Endothelial cell of umbilical vein (primary cell): ENCODE data around the gene PPP1R13B. TPM values are rescaled to one million over a fixed set of nuclear protein-coding genes. Genes with fewer than 3 reads are reported as not detected.

ENCODE experiments used
- BruUV-seq: library from RNA; stranded (reverse); fragments of 400-500 nt; replicated peaks from 2 replicates; lab custom pipeline; 2021; lab: Mats Ljungman, UMichigan
- CTCF ChIA-PET: fragments of 300-600, 350-600 bp; sonication (Branson Sonifier 250); formaldehyde crosslinking; loops from one replicate; lab custom pipeline; 2021; ENCODE audit warnings: antibody characterized with exemption, inconsistent platforms; lab: Charles Lee
- POLR2A ChIA-PET: fragments of 300-600, 350-600 bp; sonication (Branson Sonifier 250); formaldehyde crosslinking; loops from one replicate; lab custom pipeline; 2021; ENCODE audit warnings: antibody characterized with exemption, inconsistent platforms; lab: Charles Lee
- DNase-seq: peaks from one replicate; pipeline ENCODE4 v3.0.0-alpha.2; 2011; ENCODE audit warnings: low read depth, low spot score
- FAIRE-seq: peaks from 2 replicates; lab custom pipeline; 2011; peaks lifted over from hg19 to GRCh38; lab: Jason Lieb, UNC
- H2AFZ ChIP-seq: 2 replicates; pipeline ENCODE4 v1.6.0; 2012; ENCODE audit warnings: low read depth, low read length, control low read depth, inconsistent platforms
- H3K27ac ChIP-seq: 2 replicates; pipeline ENCODE4 v1.5.1; 2011; ENCODE audit warnings: low read depth, mild to moderate bottlenecking, control low read depth, low read length, moderate library complexity; ENCODE audit not compliant: insufficient read depth
- H3K27me3 ChIP-seq, 2 experiments: 2 replicates each; pipeline versions ENCODE4 v1.6.0 to v1.6.1; 2011; ENCODE audit warnings: low read length in 2 of 2, mixed read lengths in 1 of 2; ENCODE audit not compliant: control insufficient read depth in 2 of 2, insufficient read depth in 2 of 2
- H3K36me3 ChIP-seq, 2 experiments: 2 replicates in 1 of 2; 3 replicates in 1 of 2; pipeline ENCODE4 v1.5.1; 2011; ENCODE audit warnings: low read length in 2 of 2, mild to moderate bottlenecking in 1 of 2, moderate library complexity in 1 of 2; ENCODE audit not compliant: control insufficient read depth in 2 of 2, insufficient read depth in 2 of 2; ENCODE audit errors: extremely low read depth in 1 of 2
- H3K4me1 ChIP-seq: 3 replicates; pipeline ENCODE4 v1.5.1; 2011; ENCODE audit warnings: mild to moderate bottlenecking, low read length; ENCODE audit not compliant: control insufficient read depth, insufficient read depth; ENCODE audit errors: extremely low read depth
- H3K4me2 ChIP-seq: 2 replicates; pipeline ENCODE4 v1.6.1; 2011; ENCODE audit warnings: low read length, control low read depth, mixed read lengths; ENCODE audit not compliant: insufficient read depth
- H3K4me3 ChIP-seq, 3 experiments: fragments of 200-600 bp in 1 of 3; sonication (generic), shearing (Covaris generic) in 1 of 3; replicated peaks in 1 of 3; 2 replicates each; pipeline ENCODE4 v1.5.1; 2011 to 2016; ENCODE audit warnings: control low read depth in 3 of 3, low read length in 3 of 3, mild to moderate bottlenecking in 2 of 3, inconsistent platforms in 1 of 3, low read depth in 1 of 3, moderate library complexity in 1 of 3; ENCODE audit not compliant: insufficient read depth in 1 of 3
- H3K79me2 ChIP-seq: 2 replicates; pipeline ENCODE4 v1.6.0; 2012; ENCODE audit warnings: low read length, inconsistent platforms; ENCODE audit not compliant: control insufficient read depth, insufficient read depth
- H3K9ac ChIP-seq: replicated peaks from 2 replicates; pipeline ENCODE3; 2011; ENCODE audit warnings: low read length, control low read depth; ENCODE audit not compliant: insufficient read depth; ENCODE audit errors: extremely low read depth
- H3K9me1 ChIP-seq: replicated peaks from 3 replicates; pipeline ENCODE4 v1.6.0; 2011; ENCODE audit warnings: mild to moderate bottlenecking, low read length; ENCODE audit not compliant: control insufficient read depth, insufficient read depth; ENCODE audit errors: extremely low read depth
- H3K9me3 ChIP-seq: replicated peaks from 2 replicates; pipeline ENCODE4 v1.5.1; 2012; ENCODE audit warnings: low read length, inconsistent platforms; ENCODE audit not compliant: control insufficient read depth, insufficient read depth
- H4K20me1 ChIP-seq: replicated peaks from 2 replicates; pipeline ENCODE3; 2011; ENCODE audit warnings: mild to moderate bottlenecking, low read length; ENCODE audit not compliant: control insufficient read depth, insufficient read depth; ENCODE audit errors: extremely low read depth
- CTCF ChIP-seq, 2 donors: IDR thresholded peaks; 1 replicate in 1 of 2; 2 replicates in 1 of 2; pipeline ENCODE4 v1.5.1; 2011; ENCODE audit warnings: low read length in 2 of 2, mild to moderate bottlenecking in 2 of 2, moderate library complexity in 2 of 2, control low read depth in 1 of 2, inconsistent platforms in 1 of 2, low read depth in 1 of 2; ENCODE audit not compliant: insufficient read depth in 1 of 2; ENCODE audit errors: extremely low read depth in 1 of 2
- EZH2 ChIP-seq: IDR thresholded peaks from 2 replicates; pipeline ENCODE4 v1.6.1; 2012; ENCODE audit warnings: borderline replicate concordance, low read depth, mild to moderate bottlenecking, moderate library complexity, low read length, inconsistent platforms; ENCODE audit not compliant: severe bottlenecking
- FOS ChIP-seq: IDR thresholded peaks from 2 replicates; pipeline ENCODE4 v1.6.1; 2011; ENCODE audit warnings: mild to moderate bottlenecking, low read length, moderate library complexity, borderline replicate concordance; ENCODE audit not compliant: insufficient read depth
- GATA2 ChIP-seq: IDR thresholded peaks from 2 replicates; pipeline ENCODE4 v1.7.0; 2011; ENCODE audit warnings: low read depth, mild to moderate bottlenecking, moderate library complexity, mixed read lengths, low read length; ENCODE audit not compliant: insufficient read length, insufficient read depth
- JUN ChIP-seq: IDR thresholded peaks from 2 replicates; pipeline ENCODE4 v1.6.1; 2011; ENCODE audit warnings: borderline replicate concordance, low read depth; ENCODE audit not compliant: insufficient read length, insufficient read depth
- MAX ChIP-seq: IDR thresholded peaks from 2 replicates; pipeline ENCODE4 v1.6.1; 2011; ENCODE audit not compliant: insufficient read depth, insufficient read length
- MYC ChIP-seq: IDR thresholded peaks from one replicate; pipeline ENCODE4 v1.6.1; 2011; ENCODE audit warnings: mild to moderate bottlenecking, low read depth, low read length
- POLR2A ChIP-seq: IDR thresholded peaks from 2 replicates; pipeline ENCODE4 v1.6.1; 2012; ENCODE audit warnings: low read depth, mild to moderate bottlenecking, control low read depth, low read length
- POLR2AphosphoS5 ChIP-seq: IDR thresholded peaks from 2 replicates; pipeline ENCODE4 v1.6.1; 2012; ENCODE audit warnings: low read depth, mild to moderate bottlenecking, control low read depth, low read length, moderate library complexity; ENCODE audit not compliant: insufficient read depth
- dilution Hi-C: fragments of 300-500 bp; cut with MboI; formaldehyde crosslinking; loops from one replicate; pipeline ENCODE4 v1.15.0; 2019; ENCODE audit warnings: low sequenced_read_pairs; ENCODE audit not compliant: extremely low pct_ligation_motif_present
- intact Hi-C: fragments of 100-400 bp; cut with micrococcal nuclease; formaldehyde crosslinking; loops from one replicate; pipeline ENCODE4 v1.10.0; 2022
- polyA plus RNA-seq, 4 experiments: library from polyadenylated mRNA; depleted of rRNA in 3 of 4; stranded (reverse) in 3 of 4; unstranded in 1 of 4; fragments of >200 nt; gene quantifications; 2 replicates each; pipeline versions ENCODE4 v1.2.1 to v1.2.3, GENCODE V29; 2011 to 2012; ENCODE audit warnings: missing spikeins in 1 of 4
- total RNA-seq: library from RNA; stranded (reverse); gene quantifications from 2 replicates; pipeline ENCODE4 v1.2.3, GENCODE V29; 2021

Gene PPP1R13B
- total and polyA plus RNA-seq, 2 donors (not counting 3 experiments of a cell fraction or from before 2014, with no cell fraction given), result 10.0 to 30.0 TPM

- no peaks in the 10 kb centered on the region for H3K27me3 ChIP-seq
- H3K9me1 ChIP-seq, result no peaks in the 10 kb centered on the region
- H3K36me3 ChIP-seq, result peaks cover 0 to 4% of the 10 kb centered on the region in 2 experiments
- TF ChIP-seq EZH2, result no peak
- no peak for TF ChIP-seq FOS
- TF ChIP-seq POLR2AphosphoS5, result no peak
- no peak for TF ChIP-seq MAX
- no peak for TF ChIP-seq POLR2A
- H3K9ac ChIP-seq, result no peak overlapping the region
- H3K4me3 ChIP-seq, result no peak overlapping the region
- no peak overlapping the region for H3K27ac ChIP-seq
- no peaks in the 10 kb centered on the region for H4K20me1 ChIP-seq
- H3K4me1 ChIP-seq, result peaks cover 6% of the 10 kb centered on the region
- BruUV-seq, result no TSS peak
- ChIA-PET CTCF (interaction anchor here (1.6 kb wide), 1 partner anchor 41 kb away, joined by 5 read pairs; no protein-coding TSS in a partner anchor), POLR2A (no interaction called here)
- no peak overlapping the region for H2AFZ ChIP-seq
- intact Hi-C loops, result no loop called here
- no peak overlapping the region for H3K4me2 ChIP-seq
- FAIRE-seq, result no peak
- no peaks in the 10 kb centered on the region for H3K9me3 ChIP-seq
- peaks cover 78% of the 10 kb centered on the region for H3K79me2 ChIP-seq
- dilution Hi-C loops, result no loop called here
- DNase-seq, result no peak
Measured at GRCh38 chr14:103721334-103722120, 125.8 kb downstream of the PPP1R13B start.

- H3K79me2 ChIP-seq, result peaks cover 68% of the 10 kb centered on the region
- TF ChIP-seq POLR2AphosphoS5 (no peak), FOS (no peak), MYC (no peak), EZH2 (no peak), CTCF (IDR thresholded peaks at IDR 0.05; ENCODE audit: extremely low read depth in 1 of 2, insufficient read depth in 1 of 2, low read depth in 1 of 2, low read length in 2 of 2) (no peak), GATA2 (no peak), JUN (no peak), MAX (no peak), POLR2A (no peak)
- BruUV-seq, result no TSS peak
- ChIA-PET CTCF (no interaction called here), POLR2A (no interaction called here)
- dilution Hi-C loops, result no loop called here
- H3K4me3 ChIP-seq, result no peak overlapping the region
- no peaks in the 10 kb centered on the region for H3K9me1 ChIP-seq
- no peak overlapping the region for H3K4me2 ChIP-seq
- intact Hi-C loops, result loop anchor here (5.0 kb wide), 1 partner anchor 128 kb away; the partner anchor contains the start of gene PPP1R13B
- no peaks in the 10 kb centered on the region for H3K9me3 ChIP-seq
- no peaks in the 10 kb centered on the region for H4K20me1 ChIP-seq
- no peak for FAIRE-seq
- H3K27me3 ChIP-seq, result no peaks in the 10 kb centered on the region
- H3K9ac ChIP-seq, result no peak overlapping the region
- peaks cover 7% of the 10 kb centered on the region for H3K4me1 ChIP-seq
- H3K27ac ChIP-seq, result no peak overlapping the region
- no peak overlapping the region for H2AFZ ChIP-seq
- H3K36me3 ChIP-seq, result no peaks in the 10 kb centered on the region
- no peak for DNase-seq
Measured at GRCh38 chr14:103719751-103720150, 127.6 kb downstream of the PPP1R13B start.
